ENCODE measurements around the gene PROX1.

DNA sequence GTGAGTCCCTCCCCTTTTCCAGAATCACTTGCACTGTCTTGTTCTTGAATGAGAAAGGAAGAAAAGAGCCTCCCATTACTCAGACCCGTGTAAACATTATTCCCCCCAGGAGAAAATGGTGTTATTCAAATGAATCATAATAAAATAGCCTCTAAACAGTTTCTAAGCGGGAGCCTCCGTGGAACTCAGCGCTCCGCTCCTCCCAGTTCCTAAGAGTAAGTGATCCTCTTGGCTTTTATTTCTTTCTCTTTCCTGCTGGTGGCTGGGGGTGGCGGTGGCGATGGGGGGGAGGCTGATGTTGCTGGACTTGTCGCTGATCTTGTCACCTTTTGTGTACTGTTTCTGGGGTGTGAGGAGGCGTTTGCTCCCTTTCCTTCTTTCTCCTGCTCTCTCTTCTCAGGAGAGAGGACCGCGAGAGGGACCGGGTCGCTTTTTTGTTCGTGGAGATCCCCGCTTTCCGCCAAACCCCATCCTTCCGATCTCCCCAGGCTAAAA lies 781 bp downstream of the PROX1 start:
- TF ChIP-seq, protein P1, sequence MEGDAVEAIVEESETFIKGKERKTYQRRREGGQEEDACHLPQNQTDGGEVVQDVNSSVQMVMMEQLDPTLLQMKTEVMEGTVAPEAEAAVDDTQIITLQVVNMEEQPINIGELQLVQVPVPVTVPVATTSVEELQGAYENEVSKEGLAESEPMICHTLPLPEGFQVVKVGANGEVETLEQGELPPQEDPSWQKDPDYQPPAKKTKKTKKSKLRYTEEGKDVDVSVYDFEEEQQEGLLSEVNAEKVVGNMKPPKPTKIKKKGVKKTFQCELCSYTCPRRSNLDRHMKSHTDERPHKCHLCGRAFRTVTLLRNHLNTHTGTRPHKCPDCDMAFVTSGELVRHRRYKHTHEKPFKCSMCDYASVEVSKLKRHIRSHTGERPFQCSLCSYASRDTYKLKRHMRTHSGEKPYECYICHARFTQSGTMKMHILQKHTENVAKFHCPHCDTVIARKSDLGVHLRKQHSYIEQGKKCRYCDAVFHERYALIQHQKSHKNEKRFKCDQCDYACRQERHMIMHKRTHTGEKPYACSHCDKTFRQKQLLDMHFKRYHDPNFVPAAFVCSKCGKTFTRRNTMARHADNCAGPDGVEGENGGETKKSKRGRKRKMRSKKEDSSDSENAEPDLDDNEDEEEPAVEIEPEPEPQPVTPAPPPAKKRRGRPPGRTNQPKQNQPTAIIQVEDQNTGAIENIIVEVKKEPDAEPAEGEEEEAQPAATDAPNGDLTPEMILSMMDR (IDR thresholded peaks at IDR 0.05), result no peak
- TF ChIP-seq POLR2A (IDR thresholded peaks at IDR 0.05) (no peak), POLR2AphosphoS5 (IDR thresholded peaks at IDR 0.05) (no peak)
